Prostate gland (tissue), 2 donors: ENCODE measurements around the gene CTNNA3.

ENCODE experiments used
- CTCF ChIP-seq, 4 experiments: fragments of 200-600 bp in 2 of 4; fragments of 450-650 bp in 2 of 4; sonication (generic) in 2 of 4; IDR thresholded peaks; 1 replicate in 3 of 4; 2 replicates in 1 of 4; pipeline ENCODE4 v1.5.1; 2016 to 2019; ENCODE audit warnings: antibody characterized with exemption in 4 of 4, mild to moderate bottlenecking in 2 of 4, moderate library complexity in 2 of 4
- POLR2A ChIP-seq: fragments of 450-650 bp; IDR thresholded peaks from one replicate; pipeline ENCODE4 v1.6.1; 2016; ENCODE audit warnings: antibody characterized with exemption, mild to moderate bottlenecking

GRCh38 chr10:67657775-67658174 is 38.2 kb downstream of the CTNNA3 start:
- TF ChIP-seq POLR2A: no peak
- TF ChIP-seq CTCF (IDR thresholded peaks at IDR 0.05): no peak
